ENCODE measurements around the gene PNPLA7.
"Not testable (repeated sequence)": the region's sequence is repeated elsewhere in the genome, so short reads cannot be mapped to it uniquely, and the experiment has no call there.

DNA sequence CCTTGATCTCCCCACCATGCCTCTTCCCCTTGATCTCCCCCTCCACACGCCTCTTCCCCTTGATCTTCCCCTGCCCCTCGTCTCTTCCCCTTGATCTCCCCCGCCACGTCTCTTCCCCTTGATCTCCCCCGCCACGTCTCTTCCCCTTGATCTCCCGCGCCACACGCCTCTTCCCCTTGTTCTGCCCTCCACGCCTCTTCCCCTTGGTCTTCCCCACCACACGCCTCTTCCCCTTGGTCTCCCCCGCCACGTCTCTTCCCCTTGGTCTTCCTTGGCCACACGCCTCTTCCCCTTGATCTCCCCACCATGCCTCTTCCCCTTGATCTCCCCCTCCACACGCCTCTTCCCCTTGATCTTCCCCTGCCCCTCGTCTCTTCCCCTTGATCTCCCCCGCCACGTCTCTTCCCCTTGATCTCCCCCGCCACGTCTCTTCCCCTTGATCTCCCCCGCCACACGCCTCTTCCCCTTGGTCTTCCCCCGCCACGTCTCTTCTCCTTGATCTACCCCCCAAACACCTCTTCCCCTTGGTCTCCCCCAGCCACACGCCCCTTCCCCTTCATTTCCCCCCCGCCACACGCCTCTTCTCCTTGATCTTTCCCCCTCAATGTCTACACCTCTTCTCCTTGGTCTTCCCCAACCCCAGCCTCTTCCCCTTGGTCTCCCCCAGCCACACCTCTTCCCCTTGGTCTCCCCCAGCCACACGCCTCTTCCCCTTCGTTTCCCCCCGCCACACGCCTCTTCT lies 98.8 kb downstream of the PNPLA7 start:
- TF ChIP-seq, protein P1, sequence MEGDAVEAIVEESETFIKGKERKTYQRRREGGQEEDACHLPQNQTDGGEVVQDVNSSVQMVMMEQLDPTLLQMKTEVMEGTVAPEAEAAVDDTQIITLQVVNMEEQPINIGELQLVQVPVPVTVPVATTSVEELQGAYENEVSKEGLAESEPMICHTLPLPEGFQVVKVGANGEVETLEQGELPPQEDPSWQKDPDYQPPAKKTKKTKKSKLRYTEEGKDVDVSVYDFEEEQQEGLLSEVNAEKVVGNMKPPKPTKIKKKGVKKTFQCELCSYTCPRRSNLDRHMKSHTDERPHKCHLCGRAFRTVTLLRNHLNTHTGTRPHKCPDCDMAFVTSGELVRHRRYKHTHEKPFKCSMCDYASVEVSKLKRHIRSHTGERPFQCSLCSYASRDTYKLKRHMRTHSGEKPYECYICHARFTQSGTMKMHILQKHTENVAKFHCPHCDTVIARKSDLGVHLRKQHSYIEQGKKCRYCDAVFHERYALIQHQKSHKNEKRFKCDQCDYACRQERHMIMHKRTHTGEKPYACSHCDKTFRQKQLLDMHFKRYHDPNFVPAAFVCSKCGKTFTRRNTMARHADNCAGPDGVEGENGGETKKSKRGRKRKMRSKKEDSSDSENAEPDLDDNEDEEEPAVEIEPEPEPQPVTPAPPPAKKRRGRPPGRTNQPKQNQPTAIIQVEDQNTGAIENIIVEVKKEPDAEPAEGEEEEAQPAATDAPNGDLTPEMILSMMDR (conservative IDR thresholded peaks at IDR 0.05; ENCODE audit: low read depth, low read length): not testable (repeated sequence)
- not testable (repeated sequence) for TF ChIP-seq EZH2 (IDR thresholded peaks at IDR 0.05; ENCODE audit: borderline replicate concordance, low read depth, low read length, poor library complexity, severe bottlenecking)
